Peyer's patch (tissue), 4 donors: Measurements from ENCODE around the gene KCNE1.

Experiments
- POLR2A ChIP-seq, 2 donors: fragments of 450-650 bp; IDR thresholded peaks; one replicate each; pipeline ENCODE4 v1.5.1; 2017; ENCODE audit warnings: antibody characterized with exemption in 2 of 2, mild to moderate bottlenecking in 2 of 2, moderate library complexity in 2 of 2
- TF ChIP-seq, protein P1 (sequence below), 6 experiments: fragments of 450-650 bp in 4 of 6; fragments of 200-600 bp in 2 of 6; sonication (generic) in 1 of 6; IDR thresholded peaks; one replicate each; pipeline ENCODE4 v1.5.1; 2017 to 2019; ENCODE audit warnings: antibody characterized with exemption in 6 of 6, mild to moderate bottlenecking in 3 of 6, moderate library complexity in 1 of 6

DNA sequence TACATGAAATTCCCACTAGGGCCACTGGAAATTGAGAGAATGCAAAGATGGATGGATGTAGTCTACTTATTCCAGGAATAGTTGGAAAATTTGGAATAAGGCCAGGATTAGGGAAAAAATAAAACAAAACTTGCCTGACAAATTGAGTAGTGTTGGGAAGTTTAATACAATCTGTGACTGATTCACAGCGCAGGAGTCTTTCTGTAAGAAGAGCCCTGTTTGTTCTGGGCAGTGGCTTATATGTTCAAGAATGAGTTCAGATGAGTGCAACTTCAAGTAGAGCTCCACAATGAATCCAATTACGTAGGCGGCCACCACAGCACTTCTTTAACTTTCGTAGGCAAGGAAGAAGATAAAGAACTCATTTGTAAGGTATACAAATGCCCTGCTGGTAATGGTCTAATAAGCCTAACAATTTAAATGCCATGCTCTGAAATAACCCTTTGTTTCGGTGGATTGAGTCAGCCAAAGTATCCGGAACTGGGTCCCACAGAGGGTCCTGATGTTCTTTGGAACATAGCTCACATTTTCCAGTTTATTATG is 47.1 kb upstream of the KCNE1 start:
- TF ChIP-seq, protein P1, sequence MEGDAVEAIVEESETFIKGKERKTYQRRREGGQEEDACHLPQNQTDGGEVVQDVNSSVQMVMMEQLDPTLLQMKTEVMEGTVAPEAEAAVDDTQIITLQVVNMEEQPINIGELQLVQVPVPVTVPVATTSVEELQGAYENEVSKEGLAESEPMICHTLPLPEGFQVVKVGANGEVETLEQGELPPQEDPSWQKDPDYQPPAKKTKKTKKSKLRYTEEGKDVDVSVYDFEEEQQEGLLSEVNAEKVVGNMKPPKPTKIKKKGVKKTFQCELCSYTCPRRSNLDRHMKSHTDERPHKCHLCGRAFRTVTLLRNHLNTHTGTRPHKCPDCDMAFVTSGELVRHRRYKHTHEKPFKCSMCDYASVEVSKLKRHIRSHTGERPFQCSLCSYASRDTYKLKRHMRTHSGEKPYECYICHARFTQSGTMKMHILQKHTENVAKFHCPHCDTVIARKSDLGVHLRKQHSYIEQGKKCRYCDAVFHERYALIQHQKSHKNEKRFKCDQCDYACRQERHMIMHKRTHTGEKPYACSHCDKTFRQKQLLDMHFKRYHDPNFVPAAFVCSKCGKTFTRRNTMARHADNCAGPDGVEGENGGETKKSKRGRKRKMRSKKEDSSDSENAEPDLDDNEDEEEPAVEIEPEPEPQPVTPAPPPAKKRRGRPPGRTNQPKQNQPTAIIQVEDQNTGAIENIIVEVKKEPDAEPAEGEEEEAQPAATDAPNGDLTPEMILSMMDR (IDR thresholded peaks at IDR 0.05) = no peak
- no peak for TF ChIP-seq POLR2A (IDR thresholded peaks at IDR 0.05)
